GM23338 (cell line): ENCODE data around the gene LDLRAD3. TPM values are rescaled to one million over a fixed set of nuclear protein-coding genes. Genes with fewer than 3 reads are reported as not detected.

Experiments
- ATAC-seq: fragments of 200-7000 bp; cut with Tn5 transposase; 3 replicates; pipeline ENCODE4 v1.9.1; 2020
- DNase-seq: peaks from one replicate; pipeline ENCODE4 v3.0.0-alpha.2; 2015; ENCODE audit warnings: low spot score
- H2AFZ ChIP-seq: fragments of 200-600 bp; sonication (generic); 2 replicates; pipeline ENCODE4 v1.8.0; 2016; ENCODE audit warnings: antibody characterized with exemption, mild to moderate bottlenecking, moderate library complexity
- H3F3A ChIP-seq: fragments of 200-600 bp; sonication (generic); replicated peaks from 2 replicates; pipeline ENCODE4 v1.8.0; 2017; ENCODE audit warnings: antibody characterized with exemption, mixed run types, low read depth
- H3K27ac ChIP-seq: fragments of 200-600 bp; sonication (generic); 2 replicates; pipeline ENCODE4 v1.6.1; 2016; ENCODE audit warnings: low read depth
- H3K27me3 ChIP-seq: fragments of 200-600 bp; sonication (generic); 2 replicates; pipeline ENCODE4 v1.8.0; 2016; ENCODE audit warnings: mild to moderate bottlenecking, mixed run types, moderate library complexity; ENCODE audit not compliant: insufficient read depth
- H3K36me3 ChIP-seq: fragments of 200-600 bp; sonication (generic); 2 replicates; pipeline ENCODE4 v1.8.0; 2016; ENCODE audit warnings: mild to moderate bottlenecking; ENCODE audit not compliant: insufficient read depth
- H3K4me1 ChIP-seq: fragments of 200-600 bp; sonication (generic); 2 replicates; pipeline ENCODE4 v1.8.0; 2016; ENCODE audit warnings: mild to moderate bottlenecking, moderate library complexity; ENCODE audit not compliant: insufficient read depth
- H3K4me2 ChIP-seq: fragments of 200-600 bp; sonication (generic); 2 replicates; pipeline ENCODE4 v1.7.1; 2017; ENCODE audit warnings: mixed run types
- H3K4me3 ChIP-seq: fragments of 200-600 bp; sonication (generic); 2 replicates; pipeline ENCODE4 v1.6.1; 2016; ENCODE audit warnings: mixed run types
- H3K79me2 ChIP-seq: fragments of 200-600 bp; sonication (generic); replicated peaks from 2 replicates; pipeline ENCODE4 v1.8.0; 2017; ENCODE audit warnings: mild to moderate bottlenecking; ENCODE audit not compliant: insufficient read depth
- H3K9me2 ChIP-seq: fragments of 200-600 bp; sonication (generic); 2 replicates; pipeline ENCODE4 v1.8.0; 2017; ENCODE audit not compliant: insufficient read depth
- H4K20me1 ChIP-seq: fragments of 200-600 bp; sonication (generic); replicated peaks from 2 replicates; pipeline ENCODE4 v1.8.0; 2017; ENCODE audit warnings: mild to moderate bottlenecking; ENCODE audit not compliant: insufficient read depth
- H3K27ac Mint-ChIP-seq: 2 replicates; pipeline ENCODE4 v1.8.0; 2020; ENCODE audit warnings: inconsistent platforms, mild to moderate bottlenecking, moderate library complexity, mixed read lengths
- H3K27me3 Mint-ChIP-seq: 3 replicates; pipeline ENCODE4 v1.8.0; 2022; ENCODE audit warnings: low read depth, mild to moderate bottlenecking, moderate library complexity, mixed read lengths, inconsistent platforms; ENCODE audit not compliant: insufficient read depth, poor library complexity
- H3K36me3 Mint-ChIP-seq: 3 replicates; pipeline ENCODE4 v1.8.0; 2021; ENCODE audit warnings: low read depth, mild to moderate bottlenecking, inconsistent platforms, moderate library complexity, mixed read lengths
- H3K4me1 Mint-ChIP-seq: 3 replicates; pipeline ENCODE4 v1.8.0; 2020; ENCODE audit warnings: mild to moderate bottlenecking, inconsistent platforms, mixed read lengths
- H3K4me3 Mint-ChIP-seq: 3 replicates; pipeline ENCODE4 v1.8.0; 2021; ENCODE audit warnings: moderate library complexity, mild to moderate bottlenecking, inconsistent platforms, mixed read lengths
- H3K9me3 Mint-ChIP-seq: 3 replicates; pipeline ENCODE4 v1.8.0; 2020; ENCODE audit warnings: moderate library complexity, mild to moderate bottlenecking, inconsistent platforms, mixed read lengths
- CREB1 ChIP-seq: fragments of 250-450 bp; sonication (Bioruptor Pico); IDR thresholded peaks from 2 replicates; pipeline ENCODE4 v1.5.0; 2020; ENCODE audit warnings: low read depth, mild to moderate bottlenecking, moderate library complexity
- CTCF ChIP-seq, 2 experiments: fragments of 200-600 bp in 1 of 2; sonication (generic) in 1 of 2; conservative IDR thresholded peaks; 2 replicates each; pipeline versions ENCODE4 v1.5.1 to v1.6.1; 2016 to 2017; ENCODE audit warnings: antibody characterized with exemption in 2 of 2, low read depth in 2 of 2, mild to moderate bottlenecking in 2 of 2, moderate library complexity in 1 of 2
- ETS1 ChIP-seq: IDR thresholded peaks from 2 replicates; pipeline ENCODE4 v1.6.1; 2016; ENCODE audit warnings: antibody characterized with exemption
- EZH2phosphoT487 ChIP-seq: fragments of 200-600 bp; sonication (generic); IDR thresholded peaks from one replicate; pipeline ENCODE4 v1.8.1; 2018; ENCODE audit warnings: antibody characterized with exemption; ENCODE audit not compliant: unreplicated experiment
- JUNB ChIP-seq: IDR thresholded peaks from one replicate; pipeline ENCODE4 v1.6.1; 2016; ENCODE audit warnings: antibody characterized with exemption; ENCODE audit not compliant: unreplicated experiment
- NANOG ChIP-seq: IDR thresholded peaks from 2 replicates; pipeline ENCODE4 v1.6.1; 2016; ENCODE audit warnings: antibody characterized with exemption, borderline replicate concordance
- POLR2AphosphoS5 ChIP-seq: IDR thresholded peaks from 2 replicates; pipeline ENCODE4 v1.6.1; 2016; ENCODE audit warnings: antibody characterized with exemption, low read depth
- STAT1 ChIP-seq: IDR thresholded peaks from one replicate; pipeline ENCODE4 v1.6.1; 2016; ENCODE audit warnings: antibody characterized with exemption; ENCODE audit not compliant: unreplicated experiment
- ZNF331 ChIP-seq: fragments of 250-450 bp; sonication (Bioruptor Pico); IDR thresholded peaks from 2 replicates; pipeline ENCODE4 v1.5.0; 2020; ENCODE audit warnings: low read depth, mild to moderate bottlenecking, moderate library complexity
- ZNF462 ChIP-seq: fragments of 250-450 bp; sonication (Bioruptor Pico); IDR thresholded peaks from 2 replicates; pipeline ENCODE4 v1.5.0; 2020; ENCODE audit warnings: mild to moderate bottlenecking, moderate library complexity
- polyA plus RNA-seq: library from polyadenylated mRNA; unstranded; fragments of >200 nt; fragmentation: Nextera tagmentation; extraction: Ambion mirVana; gene quantifications from 2 replicates; pipeline ENCODE4 v1.2.1, GENCODE V29; 2016
- total RNA-seq: library from RNA; depleted of rRNA; stranded (reverse); fragments of >200 nt; shearing (Covaris generic); gene quantifications from 2 replicates; pipeline ENCODE4 v1.2.3, GENCODE V29; 2014

LDLRAD3 gene
- total and polyA plus RNA-seq, 2 experiments from 2014 or later = 8.5 to 19.4 TPM

- Histone ChIP-seq H3K4me3 (peak overlapping the region; percentile 82), H3K4me2 (peak overlapping the region; percentile 98), H3K79me2 (peaks cover 59% of the 10 kb centered on the region), H3K9me2 (no peaks in the 10 kb centered on the region), H3K36me3 (no peaks in the 10 kb centered on the region), H3K27ac (no peak overlapping the region), H2AFZ (no peak overlapping the region), H3K4me1 (peaks cover 57% of the 10 kb centered on the region), H4K20me1 (peaks cover 44% of the 10 kb centered on the region), H3F3A (no peaks in the 10 kb centered on the region), H3K27me3 (peaks cover 27% of the 10 kb centered on the region)
- Mint-ChIP-seq H3K9me3 (no peaks in the 10 kb centered on the region; the same call in 1 of the 3 replicates), H3K27me3 (peaks cover 18% of the 10 kb centered on the region), H3K36me3 (no peaks in the 10 kb centered on the region; the same call in 2 of the 3 replicates), H3K4me1 (peaks cover 52% of the 10 kb centered on the region), H3K27ac (no peak overlapping the region), H3K4me3 (peak overlapping the region; percentile 93)
- no peak for ATAC-seq
- no peak for DNase-seq
- no peak for TF ChIP-seq STAT1
- TF ChIP-seq CTCF (conservative IDR thresholded peaks at IDR 0.05; ENCODE audit: low read depth in 2 of 2) = no peak
- TF ChIP-seq ZNF462 (CRISPR knock-in tag) = no peak
- TF ChIP-seq JUNB = no peak
- TF ChIP-seq EZH2phosphoT487 = no peak
- no peak for TF ChIP-seq ZNF331 (CRISPR knock-in tag)
- no peak for TF ChIP-seq CREB1
- TF ChIP-seq NANOG = no peak
- TF ChIP-seq ETS1 = no peak
- no peak for TF ChIP-seq POLR2AphosphoS5
Measured at GRCh38 chr11:35945137-35945518, 1.3 kb downstream of the LDLRAD3 start.
